Raji (cell line): ENCODE data around the gene CRABP2.

Source experiments
- POLR2A ChIP-seq: IDR thresholded peaks from 2 replicates; pipeline ENCODE4 v1.6.1; 2011; ENCODE audit warnings: low read depth, low read length, control low read depth; ENCODE audit not compliant: insufficient read depth

The CRABP2 gene

DNA sequence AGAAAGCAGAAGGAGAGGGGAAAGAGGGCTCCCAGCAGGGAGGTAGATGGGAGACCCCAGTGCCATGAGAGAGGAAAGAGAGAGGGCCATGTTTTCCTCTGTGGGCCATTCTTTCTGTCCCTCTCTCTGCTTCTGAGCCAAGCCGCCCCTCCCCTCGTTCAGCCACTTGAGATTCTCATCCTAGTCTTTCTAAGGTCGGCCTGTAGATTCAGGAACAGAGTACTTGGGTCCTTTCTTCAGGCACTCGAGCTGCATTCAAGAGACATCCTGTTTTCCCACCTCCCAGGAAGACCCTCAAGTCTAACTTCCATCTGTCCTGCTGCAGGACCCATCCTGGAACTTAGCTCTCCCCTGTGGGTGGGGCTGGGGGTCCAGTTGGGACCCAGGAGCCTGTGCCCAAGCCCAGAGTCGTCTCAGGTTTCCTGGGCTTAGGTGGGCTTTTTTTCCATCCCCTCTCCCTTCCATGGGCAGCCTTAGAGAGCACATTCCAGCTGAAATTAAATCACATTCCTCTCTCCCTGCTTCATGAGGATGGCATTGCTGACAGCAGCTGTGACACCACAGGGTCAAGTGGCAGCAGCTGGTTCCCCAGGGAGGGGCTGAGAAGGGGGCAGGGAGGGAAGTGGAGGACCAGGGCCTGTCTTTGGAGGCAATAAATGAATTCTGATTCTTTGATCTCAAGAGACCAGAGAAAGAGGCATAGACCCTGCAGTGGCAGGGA is 41.2 kb downstream of the CRABP2 start:
- no peak for TF ChIP-seq POLR2A

DNA sequence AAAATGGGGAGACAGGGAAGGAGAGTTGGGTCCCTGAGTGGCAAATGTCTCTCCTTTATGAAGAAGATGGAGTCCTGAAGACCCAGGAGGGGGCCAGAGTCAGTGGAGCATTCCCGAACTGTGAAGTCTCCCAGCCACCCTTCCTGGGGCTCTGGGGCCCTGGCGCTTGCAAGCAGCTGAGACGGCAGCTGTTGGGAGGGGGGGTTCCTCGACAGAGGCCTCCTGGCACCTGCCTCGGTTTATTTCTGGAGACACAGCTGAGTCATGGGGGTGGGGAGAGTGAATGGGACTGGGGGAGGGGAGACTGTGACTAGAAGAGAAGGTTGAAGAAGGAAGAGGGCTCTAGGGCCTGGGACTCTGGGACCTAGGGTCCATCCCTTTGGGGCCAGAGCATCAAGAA is 42.2 kb downstream of the CRABP2 start:
- TF ChIP-seq POLR2A = no peak

DNA sequence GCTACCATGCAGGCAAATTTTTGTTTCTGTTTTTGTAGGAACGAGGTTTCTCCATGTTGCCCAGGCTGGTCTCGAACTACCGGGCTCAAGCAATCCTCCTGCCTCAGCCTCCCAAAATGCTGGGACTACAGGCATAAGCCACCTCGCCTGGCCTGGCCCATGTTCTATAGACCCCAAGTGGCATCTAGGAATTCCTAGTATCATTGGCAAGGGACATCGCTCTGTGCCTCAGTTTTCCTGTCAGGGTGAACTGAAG is 42.7 kb downstream of the CRABP2 start:
- no peak for TF ChIP-seq POLR2A

DNA sequence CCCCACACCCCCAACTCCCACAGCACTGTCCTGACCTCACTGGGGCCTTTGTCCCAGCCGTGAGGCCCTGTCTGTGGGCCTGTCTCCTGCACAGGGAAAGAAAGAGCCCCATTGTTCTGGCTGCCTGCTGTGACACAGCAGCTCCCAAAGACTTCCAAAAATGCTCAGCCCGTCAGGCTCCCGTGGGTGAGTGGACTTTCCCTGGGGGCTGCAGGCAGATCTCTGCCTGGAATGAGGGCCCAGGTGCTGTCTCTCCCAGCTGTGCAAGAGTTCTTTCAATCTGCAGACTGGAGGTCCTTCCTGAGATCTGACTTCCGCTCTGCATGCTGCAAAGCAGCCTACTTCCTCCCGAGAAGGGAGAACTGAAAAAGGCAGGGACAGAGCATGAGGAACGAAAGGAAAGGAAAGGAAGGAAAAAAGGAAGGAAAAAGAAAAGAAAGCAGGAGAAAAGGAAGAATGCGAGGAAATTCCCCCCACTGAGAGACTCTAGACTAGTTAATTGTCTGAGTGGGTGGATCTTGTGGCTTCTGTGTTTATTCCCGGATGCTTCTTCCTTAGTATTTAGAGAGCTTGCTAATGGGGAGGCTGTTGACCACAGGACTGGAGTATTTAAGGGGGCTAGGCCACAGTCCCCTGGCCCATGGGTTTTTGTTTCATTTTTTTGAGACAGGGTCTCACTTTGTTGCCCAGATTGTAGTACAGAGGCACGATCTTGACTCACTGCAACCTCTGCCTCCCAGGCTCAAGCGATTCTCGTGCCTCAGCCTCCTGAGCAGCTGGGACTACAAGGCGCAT is 43.2 kb downstream of the CRABP2 start:
- TF ChIP-seq POLR2A = no peak

DNA sequence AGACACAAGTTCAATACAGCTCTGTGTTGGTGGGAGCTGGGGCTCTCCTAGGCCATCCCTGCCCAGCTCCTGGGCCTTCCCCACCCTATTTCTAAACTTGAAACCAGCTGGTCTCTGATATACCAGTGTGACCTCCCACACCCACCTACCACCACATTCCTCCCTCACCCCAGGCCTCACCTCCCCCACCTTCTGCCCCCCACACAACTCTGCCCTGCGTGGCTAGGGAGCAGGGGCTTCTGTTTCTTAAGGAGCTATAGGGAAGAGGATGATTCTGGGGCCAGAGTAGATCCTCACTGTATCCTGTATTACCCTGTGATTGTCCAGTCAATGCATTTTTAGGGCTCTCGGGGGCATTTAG is 44.7 kb downstream of the CRABP2 start:
- TF ChIP-seq POLR2A = no peak

DNA sequence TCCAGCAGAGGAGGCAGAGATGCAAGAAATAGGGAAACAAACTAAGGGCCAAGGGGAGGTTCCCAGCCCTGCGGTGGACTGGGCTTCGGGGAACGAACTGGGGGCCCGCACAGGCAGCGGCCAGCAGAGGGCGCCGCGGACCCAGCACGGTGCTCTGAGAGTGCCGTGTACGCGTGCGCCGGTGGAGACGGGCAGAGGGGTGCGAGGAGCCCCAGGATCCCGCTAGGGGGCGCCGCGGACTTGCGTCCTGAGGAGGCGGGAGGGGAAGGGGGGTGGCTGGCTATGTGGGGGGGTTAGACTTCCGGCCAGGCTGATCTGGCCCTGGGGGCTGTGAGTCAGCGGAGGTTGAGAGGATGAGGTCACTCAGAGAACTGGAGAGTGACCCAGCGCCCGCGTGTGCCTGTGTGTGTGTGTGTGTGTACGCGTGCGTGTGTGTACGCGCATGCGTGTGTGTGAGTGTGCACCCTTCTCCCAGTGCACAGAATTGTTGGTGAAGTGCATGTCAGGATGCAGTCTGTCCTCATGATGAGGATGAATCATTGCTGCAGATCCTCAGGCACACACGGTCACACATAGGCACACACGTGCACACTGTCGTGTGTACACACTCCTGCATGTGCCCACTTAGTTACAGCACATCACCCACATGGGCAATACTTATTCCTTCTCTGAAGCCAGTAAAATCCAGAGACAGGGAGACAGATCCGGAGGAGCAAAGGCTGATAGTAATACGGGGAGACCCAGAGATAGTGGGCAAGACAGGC is 45.2 kb downstream of the CRABP2 start:
- no peak for TF ChIP-seq POLR2A

DNA sequence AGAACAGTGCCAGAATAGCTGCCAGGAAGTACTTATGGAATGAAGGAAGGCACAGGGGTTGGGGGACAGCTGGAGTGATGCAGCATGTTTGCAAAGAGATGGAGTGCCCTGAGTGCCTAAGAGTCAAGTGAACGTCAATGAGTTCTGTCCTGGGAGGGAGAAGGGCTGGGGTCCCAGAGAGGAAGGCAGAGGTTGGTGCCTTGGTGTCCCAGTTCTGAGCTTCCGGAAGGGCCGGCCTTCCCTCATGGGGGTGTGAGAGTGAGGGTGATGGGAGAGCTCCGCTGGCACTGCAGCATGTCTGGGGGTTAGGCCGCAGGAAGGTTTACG is 45.8 kb downstream of the CRABP2 start:
- TF ChIP-seq POLR2A = no peak

DNA sequence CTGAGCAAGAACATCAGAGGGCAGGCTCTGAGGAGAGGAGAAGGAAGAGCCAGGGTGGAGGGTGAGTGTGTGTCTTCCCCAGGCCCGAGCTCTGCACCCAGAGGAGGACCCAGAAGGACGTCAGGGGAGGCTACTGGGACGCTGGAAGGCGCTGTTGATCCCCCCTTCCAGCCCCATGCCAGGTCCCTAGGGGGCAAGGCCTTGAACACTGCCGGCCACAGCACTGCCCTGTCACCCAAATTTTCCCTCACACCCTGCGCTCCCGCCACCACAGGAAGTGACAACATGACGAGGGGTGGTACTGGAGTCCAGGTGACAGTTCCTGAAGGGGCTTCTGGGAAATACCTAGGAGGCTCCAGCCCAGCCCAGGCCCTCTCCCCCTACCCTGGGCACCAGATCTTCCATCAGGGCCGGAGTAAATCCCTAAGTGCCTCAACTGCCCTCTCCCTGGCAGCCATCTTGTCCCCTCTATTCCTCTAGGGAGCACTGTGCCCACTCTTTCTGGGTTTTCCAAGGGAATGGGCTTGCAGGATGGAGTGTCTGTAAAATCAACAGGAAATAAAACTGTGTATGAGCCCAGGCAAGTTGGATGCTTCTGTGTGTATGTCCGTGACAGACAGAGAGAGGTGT is 46.3 kb downstream of the CRABP2 start:
- no peak for TF ChIP-seq POLR2A

DNA sequence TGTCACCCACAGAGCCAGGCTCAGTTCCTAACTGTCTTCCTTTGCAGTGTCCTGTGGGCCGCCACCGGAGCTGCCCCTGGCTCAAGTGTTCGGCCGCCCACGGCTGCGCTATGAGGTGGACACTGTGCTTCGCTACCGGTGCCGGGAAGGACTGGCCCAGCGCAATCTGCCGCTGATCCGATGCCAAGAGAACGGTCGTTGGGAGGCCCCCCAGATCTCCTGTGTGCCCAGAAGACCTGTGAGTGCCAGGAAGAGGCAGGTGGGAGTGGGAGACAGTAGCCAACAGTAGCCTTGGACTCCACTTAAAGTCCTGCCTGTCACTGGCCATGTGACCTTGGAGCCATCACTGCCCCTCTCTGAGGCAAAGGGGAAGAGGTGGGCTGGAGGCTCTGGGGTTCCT is 46.9 kb downstream of the CRABP2 start:
- TF ChIP-seq POLR2A = no peak

DNA sequence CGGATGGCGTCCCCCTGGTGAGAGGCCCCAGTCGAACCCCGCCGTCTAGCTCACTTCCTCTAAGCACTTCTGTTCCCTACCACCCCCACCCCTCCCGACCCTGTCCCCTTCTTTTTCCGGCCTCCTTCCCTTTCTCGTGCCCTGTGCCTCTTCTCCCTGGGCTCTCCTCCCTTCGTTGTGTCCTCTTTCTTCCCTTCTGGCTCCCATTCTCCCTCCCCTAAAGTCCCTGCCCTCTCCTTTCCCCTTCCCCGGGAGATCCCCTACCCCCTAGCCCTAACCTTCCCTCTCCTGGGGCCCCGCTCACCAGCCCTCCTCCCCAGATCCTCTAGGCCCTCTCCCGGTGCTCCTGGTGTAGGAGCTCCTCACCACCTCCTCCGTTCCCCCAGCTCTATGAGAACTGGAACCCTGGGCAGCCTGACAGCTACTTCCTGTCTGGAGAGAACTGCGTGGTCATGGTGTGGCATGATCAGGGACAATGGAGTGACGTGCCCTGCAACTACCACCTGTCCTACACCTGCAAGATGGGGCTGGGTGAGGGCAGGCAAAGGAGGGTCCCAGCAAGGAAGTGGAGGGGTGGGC is 47.6 kb downstream of the CRABP2 start:
- no peak for TF ChIP-seq POLR2A

DNA sequence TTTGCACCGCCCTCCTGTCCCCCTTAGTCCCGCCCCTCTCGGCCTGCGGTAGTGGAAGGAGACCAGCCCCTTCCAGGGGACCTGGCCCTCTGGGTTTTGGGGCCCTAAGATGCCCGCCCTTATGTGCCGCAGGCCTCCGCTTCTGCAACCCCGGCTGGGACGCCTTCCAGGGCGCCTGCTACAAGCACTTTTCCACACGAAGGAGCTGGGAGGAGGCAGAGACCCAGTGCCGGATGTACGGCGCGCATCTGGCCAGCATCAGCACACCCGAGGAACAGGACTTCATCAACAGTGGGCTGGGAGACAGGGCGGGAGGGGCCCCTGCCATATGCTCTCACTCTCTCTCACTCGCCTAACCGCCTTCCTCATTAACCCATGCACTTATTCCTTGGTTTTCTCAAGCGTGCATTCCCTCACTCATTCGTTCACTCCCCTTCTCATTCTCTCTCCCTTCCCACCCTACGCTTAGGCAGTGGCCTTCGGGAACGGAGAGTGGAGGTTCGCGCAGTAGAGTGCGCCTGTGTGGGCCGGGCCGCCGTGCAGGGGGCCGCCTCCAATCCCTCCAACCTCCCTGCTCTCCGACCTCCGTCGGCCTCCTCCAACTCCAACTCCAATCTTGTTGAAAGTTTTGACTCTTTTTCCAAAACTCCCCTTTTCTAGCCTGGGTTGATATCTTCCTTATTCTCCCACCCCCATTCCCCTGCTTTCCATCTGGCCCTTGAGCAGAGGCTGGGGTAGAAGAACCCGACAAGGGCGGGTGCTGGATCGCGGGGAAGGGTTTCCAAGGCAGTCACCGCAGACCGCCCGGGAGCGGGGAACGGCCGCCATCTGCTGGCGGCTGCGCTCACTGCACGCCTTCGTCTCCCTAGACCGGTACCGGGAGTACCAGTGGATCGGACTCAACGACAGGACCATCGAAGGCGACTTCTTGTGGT is 48.3 kb downstream of the CRABP2 start:
- no peak for TF ChIP-seq POLR2A

DNA sequence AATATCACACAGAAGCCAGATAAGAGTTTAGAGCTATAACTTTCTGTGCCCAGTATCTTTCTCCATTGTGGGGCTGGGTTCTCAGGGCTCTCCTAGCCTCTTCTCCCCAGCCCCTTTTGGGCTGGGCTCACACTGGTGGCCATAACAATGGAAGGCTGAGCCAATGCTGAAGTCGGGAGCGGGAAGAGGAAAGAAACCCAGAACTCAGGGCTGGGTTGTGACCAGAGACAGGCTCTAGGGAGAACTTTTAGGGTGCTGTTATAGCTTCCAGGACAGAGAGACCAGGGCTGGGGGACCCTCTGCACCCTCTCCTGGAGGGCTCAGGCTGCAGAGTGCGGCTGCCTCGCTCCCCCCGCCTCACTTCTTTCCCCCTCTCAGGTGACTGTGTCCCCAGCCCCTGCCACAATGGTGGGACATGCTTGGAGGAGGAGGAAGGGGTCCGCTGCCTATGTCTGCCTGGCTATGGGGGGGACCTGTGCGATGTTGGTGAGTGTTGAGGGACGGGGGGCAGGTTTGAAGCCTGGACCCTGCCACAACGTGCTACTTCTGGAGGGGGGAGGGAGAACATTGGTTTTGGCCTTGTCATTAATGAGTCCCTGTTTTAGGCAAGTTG is 49.4 kb downstream of the CRABP2 start:
- no peak for TF ChIP-seq POLR2A

DNA sequence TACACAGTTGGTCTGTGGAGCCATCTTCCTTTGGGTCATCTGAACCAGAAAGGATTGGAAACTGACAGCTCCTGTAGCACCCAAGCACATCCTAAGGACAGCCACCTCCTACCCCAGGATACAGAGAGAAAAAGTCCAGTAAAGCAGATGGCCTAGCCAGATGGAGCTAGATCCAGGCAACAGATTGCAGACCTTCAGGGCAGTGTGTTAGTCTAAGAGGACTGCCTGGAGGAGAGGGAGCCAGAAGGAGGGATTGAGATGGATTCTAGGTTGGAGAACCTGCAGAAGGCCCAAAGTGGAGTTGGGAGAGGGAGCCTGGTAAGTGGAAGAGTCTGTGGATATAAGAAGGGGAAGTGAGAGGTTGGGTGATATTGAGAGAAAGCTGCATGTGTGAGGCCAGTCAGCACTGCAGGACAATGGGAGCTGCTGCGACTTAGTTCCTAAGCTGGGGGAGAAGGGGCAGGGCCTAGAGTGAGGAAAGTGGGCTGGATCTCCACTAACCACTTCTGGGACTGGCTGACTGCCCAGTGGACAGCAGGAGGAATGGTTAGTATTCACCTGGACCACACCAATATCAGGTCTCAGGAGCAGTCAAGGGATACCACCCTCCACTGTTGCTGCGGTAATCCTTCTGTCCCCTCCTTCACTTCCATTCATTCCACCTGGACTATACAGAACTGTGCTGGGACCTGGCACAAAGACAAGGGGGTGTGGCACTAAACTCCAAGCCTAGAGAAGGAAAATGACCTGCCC is 50.1 kb downstream of the CRABP2 start:
- TF ChIP-seq POLR2A = no peak
